Measurements from ENCODE around the gene NR2F2.

Gene NR2F2

DNA sequence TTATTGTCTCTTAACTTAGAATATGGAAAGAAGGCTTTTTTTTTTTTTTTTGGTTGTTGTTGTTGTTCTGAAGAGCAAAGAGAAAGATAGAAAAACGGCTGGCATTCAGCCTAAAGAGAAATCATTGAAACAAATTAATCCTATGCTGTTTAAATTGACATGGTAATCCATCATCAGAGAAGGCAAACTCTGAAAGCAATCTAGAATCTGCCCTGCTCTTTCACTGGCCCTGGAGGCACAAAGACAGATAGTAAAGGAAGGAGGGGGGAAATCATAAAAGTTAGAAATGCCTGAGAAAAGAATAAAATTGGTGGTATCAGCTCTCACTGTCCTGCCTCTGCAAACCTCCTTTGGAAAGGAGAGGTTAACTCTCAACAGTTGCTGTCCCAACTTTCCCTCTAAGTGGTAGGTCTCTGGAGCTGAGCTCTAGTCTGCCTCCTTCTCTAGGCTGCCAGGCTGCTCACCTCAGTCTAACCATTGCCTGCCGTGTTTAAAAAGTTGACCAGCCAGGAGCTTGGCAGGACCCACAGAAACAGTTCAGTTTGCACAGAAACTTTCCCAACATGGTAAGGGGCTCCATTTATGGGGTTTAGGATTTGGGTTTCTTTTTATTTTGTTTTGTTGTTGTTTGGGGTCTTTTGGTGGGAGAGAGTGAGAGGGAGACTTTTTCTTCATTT, 13.4 kb upstream of the NR2F2 start:
- DNase-seq (ENCODE audit: low read depth in 2 of 2) = no peak

DNA sequence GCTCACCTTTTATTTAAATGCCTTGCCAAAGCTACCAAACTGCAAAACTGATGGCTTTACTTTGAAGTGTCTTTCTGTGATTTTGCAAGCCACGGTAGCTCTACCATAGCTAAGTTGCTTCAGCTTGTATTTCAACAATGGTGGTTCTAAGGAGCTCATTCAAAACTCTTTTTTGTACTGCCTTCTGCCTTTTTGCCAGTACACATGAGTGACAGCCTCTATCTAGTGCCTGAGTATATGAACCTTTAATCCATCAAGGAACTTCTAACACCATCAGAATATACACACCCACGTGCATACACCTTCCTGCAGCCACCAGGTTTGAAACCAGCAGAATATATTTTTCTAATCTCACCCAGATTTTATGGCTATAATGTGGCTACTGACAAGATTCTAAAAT, 10.4 kb upstream of the NR2F2 start:
- no peak for DNase-seq (ENCODE audit: low read depth in 2 of 2)

DNA sequence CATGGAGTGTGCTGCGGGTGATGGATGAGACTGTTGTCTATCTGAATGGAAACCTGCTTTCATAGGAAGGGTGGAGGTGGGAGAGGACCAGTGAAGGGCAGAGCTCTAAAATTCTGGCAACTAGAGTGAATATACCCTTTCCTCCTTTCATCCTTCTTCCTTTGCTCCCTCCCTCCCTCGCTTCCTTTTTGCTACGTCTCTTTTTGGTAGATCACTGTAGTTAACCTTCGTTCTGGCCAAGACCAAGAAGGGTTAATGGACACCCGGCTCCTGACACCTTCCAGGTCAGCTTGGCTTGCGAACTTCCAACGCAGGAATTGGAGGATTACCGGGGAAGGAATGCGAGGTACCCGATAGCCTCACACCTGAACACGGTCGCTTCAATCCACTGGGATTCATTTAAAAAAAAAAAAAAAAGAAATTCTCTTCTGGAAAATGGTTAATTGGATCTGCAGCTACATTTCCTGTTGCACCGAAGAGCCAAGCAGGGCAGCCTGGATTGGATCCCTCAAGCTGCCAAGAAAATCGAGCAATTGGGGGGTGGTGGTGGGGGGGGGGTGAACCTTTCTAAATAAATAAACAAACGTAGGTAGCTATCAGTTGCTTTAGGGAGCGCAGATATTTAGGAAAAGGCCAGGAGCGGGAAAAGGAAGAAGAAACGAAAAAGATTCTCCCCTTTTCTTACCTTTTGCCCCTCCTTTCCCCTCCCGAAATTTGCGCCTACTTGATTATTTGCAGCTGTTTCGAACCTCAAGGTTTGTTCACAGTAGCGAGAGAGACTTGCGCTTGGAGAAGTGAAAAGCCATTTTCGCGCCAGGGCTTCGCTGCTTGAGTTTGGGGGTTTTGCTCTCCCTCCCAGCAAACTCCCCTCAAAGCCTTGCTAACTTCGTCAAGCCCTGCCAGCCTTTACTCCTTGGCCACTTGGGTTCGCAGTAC, 9.5 kb upstream of the NR2F2 start:
- no peak for DNase-seq (ENCODE audit: low read depth in 2 of 2)

DNA sequence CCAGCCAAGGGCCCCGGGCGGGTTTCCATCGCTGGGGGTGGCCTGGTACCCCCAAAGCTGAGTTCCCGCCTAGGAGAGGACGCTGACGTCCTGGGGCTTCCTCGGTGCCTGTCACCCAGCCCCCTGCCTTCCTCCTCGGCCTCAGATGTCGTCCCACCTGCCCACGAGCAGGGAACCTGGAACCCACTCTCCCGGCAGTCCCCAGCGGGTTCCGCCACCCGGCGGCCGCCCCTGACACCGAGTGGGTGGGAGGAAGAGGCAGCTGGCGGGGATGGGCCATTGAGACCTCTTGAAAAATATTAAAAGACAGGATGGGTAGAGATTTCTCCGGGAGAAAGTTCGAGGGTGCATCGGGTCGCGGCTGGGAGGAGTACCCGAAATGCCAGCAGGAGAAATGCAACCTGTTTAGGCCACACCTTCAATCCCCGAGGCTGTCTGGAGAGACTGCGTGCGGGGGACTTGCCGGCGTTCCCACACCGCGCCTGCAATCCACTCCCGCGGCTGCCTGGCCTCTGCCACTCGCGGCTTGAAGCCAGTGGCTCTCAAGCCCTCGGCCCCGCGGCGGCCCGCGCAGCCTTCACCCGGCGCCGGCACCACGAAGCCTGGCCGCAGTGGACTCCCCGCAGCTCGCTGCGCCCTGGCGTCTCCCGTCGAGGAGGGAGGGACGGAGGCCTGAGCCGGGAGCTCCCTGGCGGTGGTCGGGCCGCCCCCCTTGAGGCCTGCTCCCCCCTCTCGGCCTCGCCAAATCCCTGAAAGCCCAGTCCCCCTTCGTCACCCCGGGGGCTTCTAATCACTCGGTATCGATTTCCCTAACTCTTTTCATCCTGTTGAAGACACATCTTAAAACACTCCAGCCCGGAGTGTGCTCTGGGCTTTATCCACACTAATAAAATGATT, 8.6 kb upstream of the NR2F2 start:
- DNase-seq (ENCODE audit: low read depth in 2 of 2) = no peak

DNA sequence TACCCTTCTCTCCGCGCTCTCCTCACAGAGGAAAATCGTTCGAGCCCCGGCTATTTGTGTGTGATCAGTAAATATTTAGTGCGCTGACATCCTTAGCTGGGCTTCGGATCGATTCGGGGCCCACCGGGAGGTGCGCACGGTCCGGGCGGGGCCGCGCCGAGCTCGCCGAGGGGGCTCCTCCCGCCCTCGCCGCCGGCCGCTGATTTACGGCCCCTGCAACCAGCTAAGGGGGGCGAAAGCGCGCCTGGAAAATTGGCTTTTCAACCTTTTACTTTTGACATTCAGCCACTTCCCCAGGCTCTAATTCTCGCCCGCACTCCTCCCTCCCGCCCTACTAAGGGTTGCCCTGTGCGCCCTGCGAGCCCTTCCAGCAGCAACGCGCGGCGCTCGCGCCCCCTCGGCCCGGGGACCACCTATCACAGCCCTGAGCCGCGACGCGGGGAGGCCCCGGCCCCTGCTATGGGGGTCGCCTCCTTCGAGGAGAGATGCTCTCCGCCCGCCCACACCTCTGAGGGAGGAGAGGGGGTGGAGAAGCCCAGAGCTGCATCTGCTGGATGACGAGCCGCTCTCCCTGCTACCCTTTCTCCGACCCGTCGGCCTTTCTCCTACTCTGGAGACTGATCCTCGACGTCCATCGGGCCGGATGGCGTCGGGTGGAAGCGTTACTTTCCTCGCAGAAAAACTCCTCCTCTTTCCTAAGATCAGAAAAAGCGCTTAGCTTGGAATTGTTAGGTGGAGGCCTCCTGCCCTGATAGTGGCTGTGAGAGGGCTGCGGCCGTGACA, 7.8 kb upstream of the NR2F2 start:
- no peak for DNase-seq (ENCODE audit: low read depth in 2 of 2)

DNA sequence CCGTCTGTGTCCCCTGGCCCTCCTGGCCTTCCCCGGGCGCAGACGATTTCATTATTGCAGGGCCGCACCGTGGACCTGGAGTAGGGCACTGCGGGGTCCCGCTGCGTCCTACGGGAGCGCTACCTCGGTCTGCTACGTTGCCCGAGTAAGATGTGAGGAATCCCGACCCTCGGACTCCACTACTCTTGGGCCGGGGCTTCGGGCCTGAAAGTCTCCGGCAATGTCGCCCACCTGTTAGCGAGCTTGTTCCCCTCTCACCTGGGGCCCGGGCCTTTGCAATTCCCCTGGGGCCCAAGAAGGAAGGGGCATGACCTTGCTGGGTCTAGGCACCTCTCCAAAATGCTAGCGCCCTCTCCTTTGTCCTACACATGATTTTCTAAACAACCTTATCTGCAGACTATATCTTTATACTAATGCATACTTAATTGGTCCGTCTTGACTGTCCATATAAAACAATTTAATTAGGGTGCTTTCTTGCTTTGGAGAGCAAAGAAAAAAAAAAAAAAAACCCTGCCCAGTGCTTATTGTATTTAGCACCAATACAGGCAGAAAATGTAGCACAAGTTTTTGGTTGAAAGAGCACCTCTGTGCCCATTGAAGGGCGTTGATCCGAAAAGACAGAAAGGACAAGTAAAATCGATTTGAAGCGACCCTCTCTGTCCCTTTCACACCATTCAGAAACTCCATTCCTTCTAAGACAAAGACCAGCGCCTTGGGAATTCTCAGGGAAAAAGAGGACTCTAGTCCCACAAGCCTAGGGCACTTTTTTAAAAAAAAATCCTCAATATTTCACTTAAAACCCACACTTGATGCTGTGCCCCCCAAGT, 7.0 kb upstream of the NR2F2 start:
- no peak for DNase-seq (ENCODE audit: low read depth in 2 of 2)

DNA sequence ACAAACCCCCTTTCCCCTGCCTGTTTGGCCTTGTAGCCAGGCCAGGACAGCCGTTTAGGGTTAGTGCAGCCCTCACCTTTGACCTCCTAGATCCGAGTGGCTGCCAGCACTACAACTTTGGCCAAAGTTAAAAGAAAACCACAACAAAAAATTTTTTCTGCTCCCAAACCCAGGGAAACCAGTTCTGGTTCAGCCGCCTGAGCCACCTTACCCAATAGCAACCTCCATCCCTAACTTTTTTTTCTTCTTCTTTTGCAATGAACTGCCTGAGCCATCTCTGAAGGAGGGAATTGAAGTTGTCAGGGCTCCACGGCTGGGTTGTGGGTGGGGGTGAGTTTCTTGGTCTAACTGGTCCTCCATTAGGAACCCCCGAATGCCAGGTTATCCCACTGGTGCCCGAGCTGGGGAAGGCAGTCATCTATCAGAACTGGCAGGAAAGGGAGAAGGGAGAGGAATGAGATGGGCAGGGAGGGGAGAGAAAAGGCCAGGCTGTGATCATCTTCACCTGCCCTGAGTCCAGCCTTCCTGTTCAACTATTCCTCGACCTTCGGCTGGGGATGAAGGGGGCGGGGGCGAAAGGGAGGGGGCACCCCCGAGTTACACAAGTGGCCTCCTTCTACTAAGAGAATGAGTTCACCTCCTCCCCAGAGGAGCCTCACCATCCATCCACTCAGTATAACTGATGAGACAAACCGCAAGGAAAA, 6.2 kb upstream of the NR2F2 start:
- DNase-seq (ENCODE audit: low read depth in 2 of 2) = no peak

DNA sequence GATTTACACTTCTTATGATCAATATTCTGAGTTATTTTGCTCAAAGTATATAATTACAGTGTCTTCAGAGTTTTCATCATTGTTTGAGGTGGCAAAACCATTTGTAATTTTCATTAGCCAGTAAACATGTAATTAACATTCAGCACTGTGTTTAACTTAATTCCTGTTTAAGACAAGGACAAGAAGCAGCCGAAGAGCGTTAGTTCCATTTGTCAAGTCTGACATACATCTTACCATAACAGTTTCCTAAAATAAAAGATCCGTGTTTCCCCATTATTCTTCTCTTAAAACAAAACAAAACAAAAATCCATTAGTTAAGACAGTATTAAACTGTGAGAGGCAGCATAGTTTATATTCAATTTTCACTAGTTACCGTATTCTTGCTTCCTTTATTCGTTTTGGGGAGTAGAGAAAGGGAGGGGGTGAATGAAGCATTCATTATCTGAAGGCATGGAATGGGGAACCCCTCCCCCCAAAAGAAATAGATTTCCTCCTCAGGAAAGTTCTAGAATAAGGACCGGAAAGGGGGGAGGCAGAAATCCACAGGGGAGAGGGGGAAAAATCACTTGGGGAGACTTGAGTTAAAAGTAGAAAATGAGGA, 5.5 kb upstream of the NR2F2 start:
- DNase-seq (ENCODE audit: low read depth in 2 of 2) = no peak

DNA sequence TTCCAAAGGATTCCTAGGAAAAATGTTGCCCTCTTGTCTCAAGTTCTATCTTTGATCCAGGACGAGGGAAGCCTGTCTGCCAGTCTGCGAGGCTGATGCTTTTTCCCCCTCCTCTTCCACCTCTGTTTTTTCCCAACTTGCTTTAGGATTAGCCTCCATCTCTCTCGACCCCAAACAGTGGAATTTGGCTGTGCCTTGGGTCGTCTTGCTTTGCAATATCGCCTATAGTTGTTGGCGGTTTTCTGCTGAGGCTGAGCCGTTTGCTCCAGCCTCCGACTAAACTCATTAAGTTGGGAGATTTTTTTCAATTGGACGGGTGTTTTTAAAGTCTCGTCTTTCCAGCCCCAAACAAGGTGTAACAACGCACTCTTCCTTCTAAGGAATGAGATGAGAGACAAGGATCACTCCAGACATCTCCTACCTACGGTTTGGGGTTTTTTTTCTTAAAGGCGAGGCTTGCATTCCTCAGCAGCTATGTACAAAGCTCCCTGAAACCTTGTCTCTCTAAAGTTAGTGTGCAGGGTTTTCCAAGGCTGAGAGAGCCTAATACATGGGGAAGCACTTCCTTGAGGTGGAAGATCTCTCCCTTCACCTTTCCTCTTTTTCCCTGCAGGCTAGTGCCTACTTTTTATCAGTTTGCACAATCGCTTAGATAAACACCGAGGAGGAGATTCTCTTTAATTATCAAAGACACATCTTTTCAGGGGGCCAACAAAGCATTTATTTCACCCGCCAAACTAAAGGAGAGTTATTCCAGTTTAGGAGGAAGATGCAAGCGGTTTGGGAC, 4.8 kb upstream of the NR2F2 start:
- no peak for DNase-seq (ENCODE audit: low read depth in 2 of 2)

DNA sequence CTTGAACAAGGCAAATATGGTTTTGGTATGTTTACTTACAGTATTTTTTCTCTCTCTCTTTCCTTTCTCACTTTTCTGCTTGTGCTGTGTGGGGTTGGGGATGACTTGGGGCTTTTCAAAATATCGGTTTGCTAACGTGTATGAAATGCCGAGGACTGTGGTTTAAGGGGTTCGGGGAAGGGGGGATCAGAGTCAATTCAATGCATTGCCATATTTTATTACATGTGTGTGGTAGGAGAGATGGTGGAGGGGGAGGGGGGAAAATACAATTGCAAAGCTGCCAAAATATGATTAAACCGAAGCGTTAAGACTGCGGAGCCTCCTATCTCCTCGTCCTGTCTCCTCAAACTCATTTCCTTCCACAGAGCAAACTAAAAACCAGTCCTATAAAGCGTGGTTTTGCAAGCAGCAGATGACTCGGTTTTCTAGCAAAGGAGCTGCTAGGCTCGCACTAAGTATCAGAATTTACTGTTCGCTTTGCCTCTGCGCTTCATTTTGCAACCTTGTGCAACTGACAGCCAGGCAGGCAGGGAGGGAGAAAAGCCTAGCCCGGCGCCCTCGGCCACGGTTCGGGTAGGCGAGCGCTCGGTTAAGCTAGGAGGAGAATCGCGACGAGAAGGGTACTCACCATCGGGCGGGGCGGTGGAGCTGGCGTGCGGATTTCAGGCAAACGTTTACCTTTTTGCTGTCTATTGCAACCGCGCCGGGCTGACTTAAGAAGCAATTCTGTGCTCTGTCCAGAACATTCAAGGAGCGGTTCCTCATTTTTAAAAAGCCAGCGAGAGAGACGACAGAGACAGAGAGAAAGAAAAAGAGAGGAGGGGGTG, 4.0 kb upstream of the NR2F2 start:
- DNase-seq (ENCODE audit: low read depth in 2 of 2) = no peak

DNA sequence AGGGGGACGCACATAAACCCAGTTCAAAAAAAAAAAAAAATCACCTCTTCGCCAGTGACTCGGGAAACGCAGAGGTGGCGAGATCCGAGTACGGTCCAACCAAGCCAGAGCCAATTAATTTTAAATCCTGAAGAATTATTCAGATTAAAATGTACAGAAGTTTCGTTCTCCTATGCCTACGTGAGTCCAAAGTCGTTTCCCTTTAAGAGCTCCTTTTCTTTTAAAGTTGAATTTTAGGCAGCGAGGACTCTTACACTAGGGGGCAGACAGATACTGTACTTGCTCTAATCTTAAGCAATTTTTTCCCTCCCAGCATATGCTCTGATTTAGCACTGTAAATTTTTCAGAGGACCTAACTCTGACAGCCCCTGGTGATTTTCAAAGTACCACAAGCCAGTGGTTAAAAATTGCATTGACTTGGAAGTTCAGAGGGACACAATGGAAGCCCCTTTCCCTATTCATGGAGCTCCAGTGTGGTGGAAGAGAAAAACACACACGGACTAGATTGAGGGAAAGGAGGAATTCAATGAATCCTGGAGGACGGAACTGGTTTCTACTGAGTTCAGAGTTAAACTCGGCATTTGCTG, 3.3 kb upstream of the NR2F2 start:
- no peak for DNase-seq (ENCODE audit: low read depth in 2 of 2)

DNA sequence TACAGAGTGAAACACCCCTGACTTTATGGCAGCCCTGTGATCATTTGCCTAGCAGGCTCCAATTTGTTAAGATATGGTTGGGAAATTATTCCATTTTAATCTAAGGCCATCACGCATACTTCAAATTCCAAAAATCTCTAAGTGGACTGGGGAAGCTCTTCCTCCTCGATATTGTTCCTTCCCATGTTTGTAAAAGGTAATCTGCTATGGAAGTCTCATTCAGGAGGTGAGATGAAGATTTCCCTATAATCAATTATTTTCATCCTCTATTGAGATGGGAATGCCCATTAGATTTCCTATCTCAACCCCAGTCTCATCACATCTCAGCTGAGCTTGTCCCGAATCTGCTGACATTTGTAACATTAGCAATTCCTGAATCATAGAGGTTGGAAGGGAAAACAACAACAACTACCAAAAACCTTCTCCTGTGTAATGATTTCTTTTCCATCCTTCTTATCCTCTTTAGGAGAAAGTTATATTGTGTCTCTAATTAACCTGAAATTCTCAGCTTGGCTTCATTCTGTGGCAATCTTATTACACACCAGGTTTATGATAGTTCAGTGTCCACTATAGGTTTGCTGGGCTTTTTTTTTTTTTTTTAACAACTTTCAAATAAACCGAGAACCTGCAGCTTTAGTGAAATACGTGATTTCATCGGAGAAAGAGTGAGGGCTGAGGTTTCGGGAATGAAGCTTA, 2.2 kb upstream of the NR2F2 start:
- DNase-seq (ENCODE audit: low read depth in 2 of 2) = no peak

DNA sequence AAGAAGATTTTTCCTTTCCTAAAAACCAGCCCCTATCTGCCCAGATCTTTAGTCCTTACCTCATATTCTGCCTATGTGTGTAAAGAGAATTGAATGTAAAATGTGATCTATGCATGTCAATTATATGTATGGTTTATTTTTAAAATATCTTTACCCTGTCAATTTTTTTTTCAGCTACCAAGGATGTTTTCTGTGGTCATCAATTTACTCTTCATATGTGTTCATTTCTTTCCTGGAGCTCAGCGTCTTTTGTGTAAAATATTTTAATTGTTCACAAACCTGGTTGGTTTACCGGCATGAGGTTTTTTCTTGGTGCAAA, 1.7 kb upstream of the NR2F2 start:
- no peak for DNase-seq (ENCODE audit: low read depth in 2 of 2)

DNA sequence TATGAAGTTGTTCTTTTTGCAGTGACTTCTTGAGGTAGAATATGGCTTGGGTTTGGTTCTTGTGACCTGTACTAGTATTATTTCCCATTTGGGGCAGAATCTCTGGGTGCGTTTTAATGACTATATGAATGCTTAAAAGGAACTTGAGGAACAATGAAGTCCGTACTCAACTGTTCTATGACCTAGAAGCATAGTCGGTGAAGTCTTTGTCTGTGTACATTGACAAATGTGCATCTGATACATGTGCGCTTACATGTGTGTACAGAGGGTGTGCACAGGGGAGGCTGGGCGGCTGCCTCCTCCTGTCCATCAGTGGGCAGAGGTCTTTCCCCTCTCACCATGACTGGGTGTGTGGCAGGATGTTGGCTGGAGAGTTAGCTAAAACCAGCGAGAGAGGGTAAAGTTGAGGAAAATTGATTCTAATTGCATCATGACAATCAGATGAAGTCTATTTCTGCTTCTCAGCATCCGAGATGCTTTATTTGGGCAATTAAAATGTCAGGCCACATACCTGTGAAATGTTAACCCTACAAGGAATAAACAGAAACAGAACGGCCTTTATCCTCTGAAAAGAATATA, 1.0 kb upstream of the NR2F2 start:
- no peak for DNase-seq (ENCODE audit: low read depth in 2 of 2)

DNA sequence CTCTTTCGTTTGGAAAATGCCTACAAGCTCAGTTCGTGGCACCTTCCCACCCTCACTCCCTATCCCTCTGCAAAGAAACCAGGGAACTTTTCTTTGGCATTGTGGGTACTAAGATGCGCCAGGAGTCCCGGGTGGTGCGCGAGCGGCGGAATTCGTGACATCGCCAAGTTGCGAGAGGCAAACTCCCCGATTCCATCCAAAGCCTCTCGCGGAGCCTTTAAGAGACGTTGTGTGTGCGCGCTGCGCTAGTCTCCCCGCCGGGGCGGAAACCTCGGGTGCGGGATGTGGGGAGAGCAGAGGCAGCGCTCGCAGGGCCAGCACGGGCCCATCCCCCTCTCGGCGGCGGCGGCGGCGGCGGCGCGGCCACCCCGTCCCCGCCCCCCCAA, 443 bp upstream of the NR2F2 start:
- DNase-seq (ENCODE audit: low read depth in 2 of 2) = no peak

DNA sequence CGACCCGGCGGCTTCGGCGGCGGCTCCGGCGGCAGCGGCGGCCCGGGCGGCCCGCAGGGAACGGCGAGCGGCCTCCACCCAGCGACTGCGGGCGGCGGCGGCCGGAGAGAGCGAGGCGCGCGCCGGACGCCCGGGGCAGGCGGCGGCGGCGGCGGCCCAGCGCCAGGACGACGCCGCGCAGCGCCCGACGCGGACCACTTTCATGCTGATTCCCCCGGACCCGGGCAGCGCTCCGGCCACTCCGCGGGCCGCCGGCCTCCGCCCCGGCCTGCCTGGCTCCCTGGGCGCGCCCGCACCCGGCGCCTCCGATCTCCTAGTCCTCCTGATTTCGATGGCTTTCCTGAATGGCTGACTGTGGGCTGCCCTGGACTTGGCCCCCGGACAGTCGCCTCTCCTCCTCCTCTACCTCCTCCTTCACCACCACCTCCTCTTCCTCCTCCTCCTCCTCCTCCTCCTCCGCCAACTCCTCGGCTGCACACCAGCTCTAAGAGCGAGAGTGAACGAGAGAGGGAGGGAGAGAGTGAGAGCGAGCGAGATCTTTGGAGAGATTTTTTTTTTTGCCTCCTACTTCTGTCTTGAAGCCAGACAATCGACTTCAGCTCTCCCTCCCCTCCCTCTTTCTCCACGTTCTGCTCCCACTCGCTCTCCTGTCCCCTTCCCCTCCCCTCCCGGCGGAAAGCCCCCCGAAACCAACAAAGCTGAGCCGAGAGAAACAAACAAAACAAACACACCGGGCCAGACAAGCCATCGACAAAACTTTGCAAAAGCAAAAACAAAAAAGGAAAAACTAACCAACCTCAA, 844 bp downstream of the NR2F2 start:
- no peak for DNase-seq (ENCODE audit: low read depth in 2 of 2)
